GM23338 (cell line): ENCODE data around the gene MET.

ENCODE experiments used
- CREB1 ChIP-seq: fragments of 250-450 bp; sonication (Bioruptor Pico); IDR thresholded peaks from 2 replicates; pipeline ENCODE4 v1.5.0; 2020; ENCODE audit warnings: low read depth, mild to moderate bottlenecking, moderate library complexity
- EZH2 ChIP-seq: fragments of 200-600 bp; sonication (generic); IDR thresholded peaks from one replicate; pipeline ENCODE4 v1.8.0; 2017; ENCODE audit warnings: antibody characterized with exemption, mild to moderate bottlenecking, low read depth; ENCODE audit not compliant: unreplicated experiment
- EZH2phosphoT487 ChIP-seq: fragments of 200-600 bp; sonication (generic); IDR thresholded peaks from one replicate; pipeline ENCODE4 v1.8.1; 2018; ENCODE audit warnings: antibody characterized with exemption; ENCODE audit not compliant: unreplicated experiment
- POLR2AphosphoS5 ChIP-seq: IDR thresholded peaks from 2 replicates; pipeline ENCODE4 v1.6.1; 2016; ENCODE audit warnings: antibody characterized with exemption, low read depth
- TF ChIP-seq, protein P1 (sequence below), 2 experiments: fragments of 200-600 bp in 1 of 2; sonication (generic) in 1 of 2; conservative IDR thresholded peaks; 2 replicates each; pipeline versions ENCODE4 v1.5.1 to v1.6.1; 2016 to 2017; ENCODE audit warnings: antibody characterized with exemption in 2 of 2, low read depth in 2 of 2, mild to moderate bottlenecking in 2 of 2, moderate library complexity in 1 of 2

- TF ChIP-seq, protein P1, sequence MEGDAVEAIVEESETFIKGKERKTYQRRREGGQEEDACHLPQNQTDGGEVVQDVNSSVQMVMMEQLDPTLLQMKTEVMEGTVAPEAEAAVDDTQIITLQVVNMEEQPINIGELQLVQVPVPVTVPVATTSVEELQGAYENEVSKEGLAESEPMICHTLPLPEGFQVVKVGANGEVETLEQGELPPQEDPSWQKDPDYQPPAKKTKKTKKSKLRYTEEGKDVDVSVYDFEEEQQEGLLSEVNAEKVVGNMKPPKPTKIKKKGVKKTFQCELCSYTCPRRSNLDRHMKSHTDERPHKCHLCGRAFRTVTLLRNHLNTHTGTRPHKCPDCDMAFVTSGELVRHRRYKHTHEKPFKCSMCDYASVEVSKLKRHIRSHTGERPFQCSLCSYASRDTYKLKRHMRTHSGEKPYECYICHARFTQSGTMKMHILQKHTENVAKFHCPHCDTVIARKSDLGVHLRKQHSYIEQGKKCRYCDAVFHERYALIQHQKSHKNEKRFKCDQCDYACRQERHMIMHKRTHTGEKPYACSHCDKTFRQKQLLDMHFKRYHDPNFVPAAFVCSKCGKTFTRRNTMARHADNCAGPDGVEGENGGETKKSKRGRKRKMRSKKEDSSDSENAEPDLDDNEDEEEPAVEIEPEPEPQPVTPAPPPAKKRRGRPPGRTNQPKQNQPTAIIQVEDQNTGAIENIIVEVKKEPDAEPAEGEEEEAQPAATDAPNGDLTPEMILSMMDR (conservative IDR thresholded peaks at IDR 0.05; ENCODE audit: low read depth in 2 of 2), result no peak
- no peak for TF ChIP-seq EZH2
- no peak for TF ChIP-seq POLR2AphosphoS5
- TF ChIP-seq CREB1 (CRISPR knock-in tag), result no peak
- no peak for TF ChIP-seq EZH2phosphoT487
These were observed 61.0 kb downstream of the MET start for GRCh38 chr7:116732788-116733694.
